H54 (cell line): Measurements from ENCODE around the gene H1-8.

Experiments
- DNase-seq: peaks from one replicate; pipeline ENCODE4 v3.0.0; 2011; ENCODE audit warnings: low spot score, mixed read lengths; ENCODE audit not compliant: insufficient read length
- FAIRE-seq: peaks from 3 replicates; lab custom pipeline; 2011; peaks lifted over from hg19 to GRCh38; lab: Jason Lieb, UNC
- POLR2A ChIP-seq: IDR thresholded peaks from 2 replicates; pipeline ENCODE4 v1.6.1; 2011; ENCODE audit warnings: low read depth, mild to moderate bottlenecking, low read length

Gene H1-8

DNA sequence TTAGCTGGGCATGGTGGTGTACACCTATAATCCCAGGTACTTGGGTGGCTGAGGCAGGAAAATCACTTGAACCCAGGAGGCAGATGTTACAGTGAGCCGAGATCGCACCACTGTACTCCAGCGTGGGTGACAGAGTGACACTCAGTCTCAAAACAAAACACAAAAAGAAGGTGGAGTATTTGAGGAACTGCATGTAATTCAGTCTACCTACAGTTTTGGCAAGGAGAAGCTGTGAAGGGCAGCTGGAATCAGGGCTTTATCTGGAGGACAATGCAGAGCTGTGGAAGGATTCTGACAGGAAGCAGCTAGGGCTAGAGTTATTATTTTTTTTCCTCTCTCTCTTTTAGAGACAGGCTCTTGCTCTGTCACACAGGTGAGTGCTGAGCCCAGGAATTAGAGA lies 6.8 kb downstream of the H1-8 start:
- FAIRE-seq (no peak), DNase-seq (no peak)
- no peak for TF ChIP-seq POLR2A

DNA sequence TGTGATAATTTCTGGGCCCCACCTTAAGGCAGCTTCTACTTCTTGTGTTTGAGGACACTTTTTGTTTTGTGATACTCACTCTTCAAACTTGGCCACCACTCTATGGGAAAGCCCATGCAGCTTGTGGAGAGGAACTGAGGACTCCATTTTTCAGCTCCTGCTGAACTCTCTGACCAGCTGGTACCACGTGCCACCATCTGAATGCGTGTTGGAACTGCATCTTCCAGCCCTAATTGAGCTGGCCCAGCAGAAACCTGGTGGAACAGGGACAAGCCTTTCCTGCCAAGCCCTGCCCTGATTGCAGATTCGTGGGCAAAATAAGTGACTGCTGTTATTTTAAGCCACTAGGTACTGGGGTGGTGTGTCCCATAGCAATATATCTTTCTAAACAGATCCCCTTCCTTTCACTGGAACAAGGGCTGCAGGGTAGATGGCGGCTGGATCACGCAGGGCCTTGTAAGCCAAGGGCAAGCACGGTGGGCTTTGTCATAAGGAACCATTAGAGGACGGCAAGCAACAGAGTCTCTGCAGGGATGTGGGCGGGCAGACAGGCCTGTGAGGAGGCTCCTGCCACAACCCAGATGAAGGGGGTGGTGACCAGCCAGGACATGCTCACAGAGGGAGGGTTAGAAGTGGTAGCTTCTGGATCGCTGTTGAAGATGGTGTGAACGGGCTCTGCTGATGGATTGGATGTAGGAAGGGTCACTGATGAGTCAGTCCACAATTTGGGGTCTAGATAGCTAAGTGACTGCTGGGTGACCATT lies 9.5 kb downstream of the H1-8 start:
- no peak for TF ChIP-seq POLR2A
- DNase-seq: no peak
- FAIRE-seq: no peak

DNA sequence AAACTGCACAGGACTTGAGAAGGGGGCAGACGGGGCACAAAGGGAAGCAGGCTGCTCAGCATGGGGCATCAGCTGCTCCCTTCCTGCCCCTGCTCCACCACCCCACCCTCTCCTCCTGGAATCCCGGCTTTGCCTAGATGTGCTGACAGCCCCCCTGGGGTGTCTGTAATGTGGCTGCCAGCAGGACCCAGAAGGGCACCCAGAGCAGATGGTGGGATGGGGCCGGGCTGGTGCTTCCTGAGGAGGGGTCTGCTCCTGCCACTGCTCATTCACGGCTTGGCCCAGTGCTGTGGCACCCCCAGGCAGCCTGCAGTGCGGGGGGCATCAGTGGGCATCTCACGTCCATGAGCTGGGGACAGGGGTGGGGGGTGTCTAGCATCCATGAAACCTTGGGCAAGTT lies 10.2 kb downstream of the H1-8 start:
- no peak for TF ChIP-seq POLR2A
- DNase-seq (peak; percentile 53), FAIRE-seq (no peak)

DNA sequence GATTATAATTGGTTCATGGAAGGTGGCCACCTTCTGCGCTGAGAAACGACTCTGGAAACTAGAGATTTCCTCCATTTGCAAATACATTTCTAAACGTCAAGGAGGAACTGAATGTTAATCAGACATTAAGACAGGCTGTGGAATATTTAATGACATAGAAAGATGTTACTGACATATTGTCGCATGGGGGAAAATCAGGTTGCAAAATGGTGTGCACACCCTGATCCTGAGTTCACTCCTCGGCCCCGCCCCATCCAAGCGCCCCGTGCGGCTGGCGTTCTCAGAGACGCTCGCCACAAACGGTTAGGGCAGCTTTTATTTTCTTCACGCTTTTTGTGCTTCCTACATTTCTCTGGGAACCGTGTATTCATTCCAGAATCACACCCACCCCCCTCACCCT lies 10.7 kb downstream of the H1-8 start:
- FAIRE-seq: no peak
- DNase-seq: no peak
- TF ChIP-seq POLR2A: no peak

DNA sequence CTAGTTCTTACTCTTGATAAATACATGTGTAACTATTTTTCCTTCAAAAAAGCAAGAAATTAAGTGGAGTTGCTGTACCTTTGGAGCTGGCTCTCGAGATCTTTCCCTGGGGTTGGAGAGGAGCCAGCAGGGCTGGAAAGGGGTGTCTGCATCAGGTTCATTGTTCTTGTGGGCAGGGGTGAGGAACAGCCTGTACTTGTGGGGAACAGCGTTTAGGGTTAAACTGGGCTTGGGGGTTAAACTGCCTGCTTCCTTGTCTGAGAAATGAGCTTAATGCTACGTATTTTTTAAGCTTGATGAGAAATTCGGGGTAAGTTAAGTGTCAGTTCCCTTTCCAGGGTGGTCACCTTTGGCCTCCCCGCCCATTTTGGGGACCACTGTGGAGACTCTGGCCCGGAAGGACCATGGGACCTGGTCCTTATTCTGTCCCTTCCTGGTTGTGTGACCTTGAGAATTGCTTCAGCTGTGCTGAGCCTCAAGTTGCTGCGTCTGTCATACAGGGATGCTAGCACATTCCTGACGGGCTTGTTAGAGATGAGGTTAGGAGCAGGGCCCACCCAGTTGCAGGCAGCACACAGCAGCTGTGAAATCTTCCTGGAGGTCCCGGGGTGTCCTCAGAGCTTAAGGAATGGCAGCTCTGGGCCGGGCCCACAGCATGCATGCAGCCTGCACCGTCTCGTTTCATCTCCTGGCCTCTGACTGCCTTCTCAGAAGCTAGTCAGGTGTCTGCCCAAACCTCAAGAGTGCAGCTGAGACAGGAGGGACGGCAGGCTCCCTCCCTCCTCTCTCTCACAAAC lies 11.6 kb downstream of the H1-8 start:
- no peak for DNase-seq
- no peak for TF ChIP-seq POLR2A

DNA sequence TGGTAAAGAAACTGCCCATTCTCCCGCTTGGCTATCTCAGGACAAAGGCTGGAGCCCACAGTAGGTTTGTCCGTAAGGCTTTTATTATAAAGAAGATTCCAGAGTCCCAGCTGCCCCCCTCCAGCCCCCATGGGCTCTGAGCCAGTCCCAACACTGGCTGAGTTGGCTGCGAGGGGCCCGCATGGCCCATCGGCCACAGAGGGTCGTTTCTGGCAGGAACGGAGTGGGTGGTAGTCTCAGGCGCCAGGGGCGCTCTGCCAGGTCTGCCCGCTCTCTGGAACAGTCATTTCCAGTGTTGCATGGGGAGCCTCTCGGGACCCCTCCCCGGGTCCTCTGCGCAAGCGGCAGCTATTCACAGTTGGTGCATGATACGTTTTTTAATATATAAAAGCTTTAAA lies 12.2 kb downstream of the H1-8 start:
- no peak for DNase-seq
- no peak for TF ChIP-seq POLR2A
- no peak for FAIRE-seq

More for the DNA sequence above, 11.6 kb downstream of the H1-8 start:
- FAIRE-seq: no peak

DNA sequence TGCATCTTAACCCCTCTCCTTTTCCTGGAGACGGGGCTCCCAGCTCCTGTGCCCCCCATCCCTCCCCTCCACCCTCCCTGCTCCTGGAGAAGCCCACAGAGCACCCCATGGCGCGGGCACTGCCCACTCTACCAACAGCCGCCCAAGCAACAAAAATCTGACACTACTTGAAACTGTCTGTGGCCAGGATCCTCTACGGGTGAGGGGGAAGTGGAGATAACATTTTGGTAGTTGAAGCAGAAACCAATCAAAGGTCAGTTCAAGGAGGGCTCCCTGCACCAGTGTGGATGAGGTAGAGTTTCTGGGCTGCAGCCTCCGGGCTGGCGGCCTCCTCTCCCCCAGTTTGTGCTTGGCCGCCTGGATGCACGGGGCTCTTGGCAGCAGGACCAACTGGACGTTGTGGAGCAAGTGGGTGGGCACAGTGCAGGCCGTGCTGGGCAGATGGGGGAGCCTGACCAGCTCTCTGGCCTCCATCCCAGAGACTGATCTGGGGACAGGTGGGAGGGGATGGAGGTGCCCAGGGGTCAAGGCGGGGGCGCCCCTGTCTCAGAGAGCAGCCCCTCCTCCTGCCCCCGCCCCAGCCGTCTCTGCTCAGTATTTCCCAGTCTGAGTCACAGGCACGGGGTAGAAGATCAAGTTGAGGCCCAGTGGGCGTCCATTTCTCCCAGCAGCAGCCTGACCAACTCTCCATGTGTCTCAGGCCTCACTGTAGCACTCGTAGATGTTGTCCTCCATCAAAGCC lies 12.8 kb downstream of the H1-8 start:
- FAIRE-seq (no peak), DNase-seq (no peak)
- TF ChIP-seq POLR2A: no peak

DNA sequence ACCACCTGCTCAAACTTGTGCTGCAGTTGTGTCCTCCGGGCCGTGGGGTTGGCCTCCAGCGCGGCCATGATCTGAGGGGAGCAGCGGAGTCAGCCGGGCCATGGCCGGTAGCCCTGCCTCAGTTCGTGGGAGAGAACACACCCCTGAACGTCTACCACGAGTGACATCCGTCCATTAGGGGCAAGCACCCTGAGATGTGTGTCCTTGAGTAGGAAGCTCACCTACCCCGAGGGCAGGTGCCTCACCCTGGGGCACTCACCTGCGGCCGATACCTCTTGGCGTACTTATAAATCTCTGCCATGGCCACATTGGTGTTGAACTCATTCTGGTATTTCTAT lies 13.4 kb downstream of the H1-8 start:
- no peak for TF ChIP-seq POLR2A
- DNase-seq (no peak), FAIRE-seq (no peak)

DNA sequence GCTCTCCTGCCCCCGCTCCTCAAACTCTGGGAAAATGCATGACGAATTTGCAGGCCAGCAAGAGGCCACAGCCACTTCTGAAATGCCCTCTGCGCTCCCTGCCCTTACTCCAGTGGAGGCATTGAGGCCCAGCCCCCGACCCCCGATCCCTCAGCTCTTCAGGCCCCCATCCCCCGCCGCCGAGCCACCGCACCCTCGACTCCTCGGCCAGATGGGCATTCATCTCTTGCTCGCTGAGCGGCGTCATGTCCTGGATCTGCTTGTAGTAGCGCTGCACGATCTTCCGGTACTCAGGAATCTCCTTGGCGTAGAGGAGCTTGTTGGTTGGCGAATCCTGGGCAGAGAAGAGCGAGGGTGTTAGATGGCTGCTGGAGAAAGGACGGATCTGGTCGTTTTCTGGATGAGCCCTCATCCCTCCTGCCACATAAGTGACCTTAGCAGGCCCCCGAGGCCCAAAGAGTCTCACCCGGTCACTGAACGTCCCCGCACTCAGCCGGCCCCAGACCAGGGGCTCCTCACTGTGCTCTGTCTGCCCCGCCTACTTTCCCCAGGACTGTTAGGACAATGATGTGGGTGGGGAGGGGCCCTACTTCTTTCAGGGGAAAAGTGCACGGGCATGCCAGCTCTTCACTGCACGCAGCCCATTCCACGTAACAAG lies 14.0 kb downstream of the H1-8 start:
- no peak for DNase-seq
- no peak for TF ChIP-seq POLR2A
- no peak for FAIRE-seq

DNA sequence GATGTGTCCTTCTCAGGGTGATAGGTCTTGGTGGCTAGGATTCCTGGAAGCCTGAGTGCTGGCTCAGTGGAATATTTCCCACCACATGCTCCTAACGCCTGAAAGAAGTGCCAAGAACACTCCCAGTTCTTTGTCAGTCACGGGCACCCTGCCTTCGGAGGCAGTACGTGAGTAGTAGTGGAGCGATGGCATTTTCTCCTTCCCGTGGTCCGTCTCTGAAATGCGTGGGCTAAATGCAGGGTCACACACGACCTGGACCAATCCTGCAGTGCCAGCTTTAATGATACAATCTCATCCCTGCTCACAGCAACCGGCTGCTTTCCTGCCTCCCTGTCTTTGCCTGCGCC lies 14.5 kb downstream of the H1-8 start:
- no peak for FAIRE-seq
- no peak for TF ChIP-seq POLR2A
- DNase-seq: no peak

DNA sequence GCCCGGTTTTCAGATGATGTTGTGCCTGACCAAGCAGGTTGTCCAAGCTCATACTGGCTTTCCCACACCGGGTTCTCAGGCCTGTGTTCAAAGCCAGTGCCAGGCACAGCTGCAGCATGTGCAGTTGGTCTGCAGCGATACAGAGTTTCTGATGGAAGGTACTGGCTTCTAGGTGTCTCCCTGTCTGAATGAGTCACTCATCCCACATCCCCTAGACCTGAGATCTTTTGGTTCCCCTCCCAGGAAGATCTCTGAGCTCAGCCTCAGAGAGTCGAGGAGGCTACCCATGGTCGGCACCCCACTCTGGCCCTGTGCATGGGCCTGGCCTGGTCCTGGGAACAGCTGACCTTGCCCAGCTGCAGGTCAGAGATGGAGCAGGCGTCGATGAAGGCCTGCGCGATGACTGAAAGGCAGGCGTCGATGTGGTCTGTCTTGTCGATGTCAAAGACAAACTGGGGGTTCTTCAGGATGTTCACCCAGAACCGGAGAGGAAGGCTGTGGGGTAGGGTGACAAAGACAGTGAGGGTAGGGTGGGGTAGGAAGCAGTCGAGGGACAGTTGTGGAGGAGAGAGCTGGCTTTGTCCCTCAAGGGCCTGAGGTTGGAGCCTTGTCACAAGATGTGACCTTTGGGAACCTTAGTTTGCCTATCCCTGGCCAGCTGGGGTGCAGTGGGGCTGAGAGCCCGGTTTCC lies 15.3 kb downstream of the H1-8 start:
- FAIRE-seq: no peak

DNA sequence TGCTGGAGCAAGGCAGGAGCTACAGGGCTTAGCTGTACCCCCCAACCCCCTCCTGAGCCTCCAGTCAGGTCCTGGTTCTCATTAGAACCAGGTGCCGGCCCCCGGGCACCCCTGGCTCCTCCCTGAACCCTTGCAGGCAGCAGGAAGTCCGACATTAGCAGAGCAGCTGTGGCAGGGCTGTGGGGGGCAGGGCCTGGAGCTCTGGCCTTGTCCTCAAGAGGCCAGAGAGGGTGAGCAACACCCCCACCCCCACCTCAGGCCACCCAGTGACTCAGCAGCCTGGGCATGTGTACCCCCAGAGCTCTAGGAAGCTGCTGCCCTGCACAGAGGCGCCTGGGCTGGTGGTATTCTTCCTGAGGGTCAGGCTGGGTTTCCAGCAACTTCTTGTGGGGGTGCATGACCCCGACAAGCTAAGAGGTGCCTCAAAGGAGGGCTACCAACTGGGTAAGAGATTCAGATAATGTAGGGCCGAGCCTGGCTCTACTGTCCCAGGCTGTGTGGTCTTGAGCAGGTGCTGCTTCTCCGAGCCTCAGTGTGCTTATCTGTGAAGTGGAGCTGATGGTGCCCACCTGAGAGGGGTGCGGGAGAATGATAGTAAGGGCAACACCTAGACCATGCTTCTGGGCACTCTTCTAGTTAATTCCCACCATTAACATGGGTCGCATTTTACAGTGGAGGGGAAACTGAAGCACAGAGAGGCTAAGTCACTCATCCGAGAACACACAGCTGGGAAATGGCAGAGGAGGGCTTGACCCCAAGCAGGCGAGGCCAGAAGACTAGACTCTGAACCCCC lies 16.0 kb downstream of the H1-8 start:
- no peak for TF ChIP-seq POLR2A
- peak; percentile 97 for DNase-seq
- FAIRE-seq: no peak

More for the DNA sequence above, 15.3 kb downstream of the H1-8 start:
- no peak for TF ChIP-seq POLR2A
- peak; percentile 49 for DNase-seq
